ENCODE measurements around the gene CPSF7.

Gene CPSF7, protein sequence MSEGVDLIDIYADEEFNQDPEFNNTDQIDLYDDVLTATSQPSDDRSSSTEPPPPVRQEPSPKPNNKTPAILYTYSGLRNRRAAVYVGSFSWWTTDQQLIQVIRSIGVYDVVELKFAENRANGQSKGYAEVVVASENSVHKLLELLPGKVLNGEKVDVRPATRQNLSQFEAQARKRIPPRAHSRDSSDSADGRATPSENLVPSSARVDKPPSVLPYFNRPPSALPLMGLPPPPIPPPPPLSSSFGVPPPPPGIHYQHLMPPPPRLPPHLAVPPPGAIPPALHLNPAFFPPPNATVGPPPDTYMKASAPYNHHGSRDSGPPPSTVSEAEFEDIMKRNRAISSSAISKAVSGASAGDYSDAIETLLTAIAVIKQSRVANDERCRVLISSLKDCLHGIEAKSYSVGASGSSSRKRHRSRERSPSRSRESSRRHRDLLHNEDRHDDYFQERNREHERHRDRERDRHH

DNA sequence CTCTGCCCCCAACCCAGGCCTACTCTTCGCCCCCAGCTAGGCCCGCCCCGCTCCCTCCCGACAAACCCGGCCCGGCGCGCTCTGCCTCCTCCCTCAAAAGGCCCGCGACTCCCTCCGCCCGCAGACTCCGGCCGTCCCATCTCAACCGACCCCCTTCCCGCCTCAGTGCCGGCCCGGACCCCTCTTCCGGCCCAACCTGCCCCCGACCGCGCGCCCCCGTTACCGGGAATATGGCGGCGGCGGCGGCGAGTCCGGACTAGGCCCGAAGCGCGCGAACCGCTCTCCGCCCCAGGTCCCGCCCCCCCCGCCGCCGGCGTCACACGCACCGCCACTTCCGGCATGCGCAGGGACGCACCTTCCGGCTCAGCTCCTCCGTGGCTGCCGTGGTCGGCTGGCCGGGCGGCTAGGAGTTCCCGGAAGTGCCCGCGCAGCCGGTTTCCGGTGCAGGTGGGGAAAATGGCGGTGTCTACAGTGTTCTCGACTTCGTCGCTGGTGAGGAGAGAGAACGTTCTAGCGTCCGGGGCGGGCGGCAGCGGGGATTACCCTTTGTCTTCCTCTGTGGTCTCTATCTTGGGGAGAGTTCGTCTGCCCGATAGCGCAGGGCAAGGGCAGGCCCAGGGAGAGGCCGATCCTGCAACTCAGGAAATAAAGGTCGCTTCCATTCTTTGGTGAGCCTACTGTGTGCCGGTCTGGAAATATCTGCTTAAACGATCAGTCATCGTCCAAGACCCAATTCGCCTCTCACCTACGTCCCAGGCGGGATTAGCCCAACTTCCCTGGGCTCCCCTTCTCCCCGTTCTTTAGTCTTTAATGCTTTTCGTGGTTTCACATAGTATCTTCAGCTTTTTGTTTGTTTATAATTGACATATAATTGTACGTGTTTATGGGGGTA, at the start of gene CPSF7, which contains the start of gene SDHAF2:
Gene CPSF7, minus strand, starts transcription at position 285 of the 892 bp plus-strand sequence. CDS start 740 bp downstream, outside the sequence.
Gene SDHAF2, plus strand, starts transcription at position 434 of the 892 bp plus-strand sequence. Its CDS starts 23 bp downstream, at position 457.
- Histone ChIP-seq H3K4me3 (ENCODE audit: low read depth in 1 of 5, low read length in 5 of 5) (peak within 1 kb of the TSS; percentile 85 to 99 (median 96)), H3K27ac (ENCODE audit: low read depth, low read length) (peak within 1 kb of the TSS; percentile 97), H3K4me1 (ENCODE audit: control insufficient read depth in 5 of 5, insufficient read depth in 5 of 5, low read length in 5 of 5) (peaks cover 3 to 30% (median 20%) of the 10 kb centered on the region in 5 donors), H3K9me3 (ENCODE audit: control insufficient read depth in 5 of 5, low read length in 5 of 5) (no peaks in the 10 kb centered on the region), H3K27me3 (ENCODE audit: control insufficient read depth in 5 of 5, insufficient read depth in 4 of 5, low read length in 5 of 5) (no peaks in the 10 kb centered on the region), H3K36me3 (ENCODE audit: control insufficient read depth in 5 of 5, insufficient read depth in 5 of 5, low read length in 5 of 5) (peaks cover 21 to 42% (median 31%) of the 10 kb centered on the region in 5 donors), H3K9ac (ENCODE audit: low read length in 5 of 5) (peak within 1 kb of the TSS; percentile 97 to 99 (median 99))

DNA sequence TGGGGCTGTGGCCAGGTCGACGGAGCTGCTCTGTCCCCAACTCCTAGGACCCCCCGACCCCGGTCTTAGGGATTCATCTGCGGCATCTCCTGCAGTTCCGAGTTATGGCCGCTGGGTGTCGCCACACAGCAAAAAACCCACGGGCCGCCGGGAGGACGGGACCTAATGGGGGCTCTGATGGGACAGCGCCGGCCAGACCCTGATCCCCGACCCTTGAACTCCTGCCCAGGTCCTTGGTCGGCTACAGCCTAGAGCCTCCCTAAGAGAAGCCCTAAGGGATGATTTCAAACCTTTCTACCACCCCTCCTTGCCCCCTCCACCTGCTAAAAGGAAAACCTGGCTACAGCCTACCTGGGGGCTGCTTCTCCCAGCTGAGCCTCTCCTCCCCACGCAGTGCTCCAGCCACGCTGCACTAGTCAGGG, 48.0 kb upstream of the CPSF7 start:
- Histone ChIP-seq H3K9ac (ENCODE audit: low read length in 5 of 5) (no peak overlapping the region), H3K27ac (ENCODE audit: low read depth, low read length) (peak overlapping the region; percentile 17), H3K4me1 (ENCODE audit: control insufficient read depth in 5 of 5, insufficient read depth in 5 of 5, low read length in 5 of 5) (peaks cover 7 to 55% (median 43%) of the 10 kb centered on the region in 5 donors), H3K4me3 (ENCODE audit: low read depth in 1 of 5, low read length in 5 of 5) (no peak overlapping the region), H3K9me3 (ENCODE audit: control insufficient read depth in 5 of 5, low read length in 5 of 5) (no peaks in the 10 kb centered on the region), H3K27me3 (ENCODE audit: control insufficient read depth in 5 of 5, insufficient read depth in 4 of 5, low read length in 5 of 5) (peaks cover 14 to 28% (median 19%) of the 10 kb centered on the region in 5 donors), H3K36me3 (ENCODE audit: control insufficient read depth in 5 of 5, insufficient read depth in 5 of 5, low read length in 5 of 5) (no peaks in the 10 kb centered on the region)

DNA sequence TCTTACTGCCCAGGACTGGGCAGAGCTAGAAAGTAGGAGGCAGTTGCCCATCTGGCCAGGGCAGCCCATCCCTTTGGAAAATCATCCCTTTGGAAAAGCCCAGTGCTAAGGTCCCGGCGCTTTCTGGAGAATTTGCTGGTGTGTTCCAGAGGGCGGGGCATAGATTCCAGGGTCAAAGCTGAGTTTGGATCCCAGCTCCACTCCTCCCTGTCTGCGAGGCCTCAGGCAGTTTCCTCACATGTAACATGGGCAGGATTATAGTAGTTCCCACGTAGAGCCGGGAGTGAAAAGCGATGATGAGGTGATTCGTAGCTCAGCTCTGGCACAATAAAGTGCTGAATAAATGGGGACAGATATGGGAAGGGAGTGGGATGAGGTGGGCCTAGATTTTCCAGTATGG, 47.4 kb upstream of the CPSF7 start:
- peaks cover 9 to 57% (median 48%) of the 10 kb centered on the region in 5 donors for H3K4me1 ChIP-seq (ENCODE audit: control insufficient read depth in 5 of 5, insufficient read depth in 5 of 5, low read length in 5 of 5)
- H3K4me3 ChIP-seq (ENCODE audit: low read depth in 1 of 5, low read length in 5 of 5), result no peak overlapping the region
- H3K27ac ChIP-seq (ENCODE audit: low read depth, low read length), result peak overlapping the region; percentile 17
- H3K9ac ChIP-seq (ENCODE audit: low read length in 5 of 5), result peak overlapping the region in 2 of 5 donors; percentile 22 to 33
- peaks cover 8 to 23% (median 13%) of the 10 kb centered on the region in 5 donors for H3K27me3 ChIP-seq (ENCODE audit: control insufficient read depth in 5 of 5, insufficient read depth in 4 of 5, low read length in 5 of 5)
- no peaks in the 10 kb centered on the region for H3K9me3 ChIP-seq (ENCODE audit: control insufficient read depth in 5 of 5, low read length in 5 of 5)
- H3K36me3 ChIP-seq (ENCODE audit: control insufficient read depth in 5 of 5, insufficient read depth in 5 of 5, low read length in 5 of 5), result no peaks in the 10 kb centered on the region

DNA sequence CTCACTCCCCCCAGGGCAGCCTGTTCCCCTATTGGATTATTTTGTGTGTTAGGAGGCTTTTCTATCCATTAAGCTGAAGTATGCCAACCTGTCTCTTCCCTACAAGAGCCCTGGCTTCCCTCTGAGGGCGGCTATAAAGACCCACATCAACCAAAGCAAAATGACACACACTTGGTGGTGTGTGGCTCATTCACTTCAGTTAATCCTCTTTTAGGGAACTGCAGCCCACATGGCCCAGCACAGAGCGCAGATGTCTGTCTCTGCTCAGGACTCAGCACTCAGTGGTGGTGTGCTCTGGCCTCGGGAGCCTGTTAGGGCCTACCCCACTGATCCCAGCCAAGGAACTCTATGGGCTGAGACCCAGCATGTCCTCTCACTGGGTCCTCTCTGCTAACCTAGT, 46.6 kb upstream of the CPSF7 start:
- peaks cover under 1 to 16% (median 6%) of the 10 kb centered on the region in 5 donors for H3K27me3 ChIP-seq (ENCODE audit: control insufficient read depth in 5 of 5, insufficient read depth in 4 of 5, low read length in 5 of 5)
- peak overlapping the region; percentile 30 for H3K27ac ChIP-seq (ENCODE audit: low read depth, low read length)
- no peak overlapping the region for H3K4me3 ChIP-seq (ENCODE audit: low read depth in 1 of 5, low read length in 5 of 5)
- peak overlapping the region in 1 of 5 donors; percentile 26 for H3K9ac ChIP-seq (ENCODE audit: low read length in 5 of 5)
- H3K36me3 ChIP-seq (ENCODE audit: control insufficient read depth in 5 of 5, insufficient read depth in 5 of 5, low read length in 5 of 5), result no peaks in the 10 kb centered on the region
- peaks cover 8 to 56% (median 44%) of the 10 kb centered on the region in 5 donors for H3K4me1 ChIP-seq (ENCODE audit: control insufficient read depth in 5 of 5, insufficient read depth in 5 of 5, low read length in 5 of 5)
- H3K9me3 ChIP-seq (ENCODE audit: control insufficient read depth in 5 of 5, low read length in 5 of 5), result no peaks in the 10 kb centered on the region

DNA sequence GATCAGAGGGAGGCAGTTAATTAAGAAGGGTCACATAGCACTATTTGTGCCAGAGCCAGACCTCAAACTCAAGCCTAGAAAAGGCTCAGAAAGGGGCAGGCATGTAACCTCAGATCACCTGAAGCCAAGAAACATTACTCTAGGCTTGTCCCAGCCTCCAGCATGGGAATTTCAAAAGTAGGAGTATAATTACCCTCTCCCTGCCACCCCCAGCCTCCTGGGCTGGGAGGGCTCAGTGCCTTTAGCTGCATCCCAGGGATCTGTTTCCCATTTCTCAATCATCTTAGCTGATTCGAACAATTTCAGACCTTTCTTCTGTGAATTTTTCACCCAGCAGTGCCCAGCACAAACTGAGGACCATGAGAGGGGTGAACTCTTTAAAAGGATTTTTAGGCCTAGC, 45.7 kb upstream of the CPSF7 start:
- Histone ChIP-seq H3K27ac (ENCODE audit: low read depth, low read length) (no peak overlapping the region), H3K36me3 (ENCODE audit: control insufficient read depth in 5 of 5, insufficient read depth in 5 of 5, low read length in 5 of 5) (peaks cover 0 to 7% (median 5%) of the 10 kb centered on the region in 5 donors), H3K27me3 (ENCODE audit: control insufficient read depth in 5 of 5, insufficient read depth in 4 of 5, low read length in 5 of 5) (peaks cover 0 to 11% (median 6%) of the 10 kb centered on the region in 5 donors), H3K4me3 (ENCODE audit: low read depth in 1 of 5, low read length in 5 of 5) (no peak overlapping the region), H3K9ac (ENCODE audit: low read length in 5 of 5) (no peak overlapping the region), H3K9me3 (ENCODE audit: control insufficient read depth in 5 of 5, low read length in 5 of 5) (no peaks in the 10 kb centered on the region), H3K4me1 (ENCODE audit: control insufficient read depth in 5 of 5, insufficient read depth in 5 of 5, low read length in 5 of 5) (peaks cover 8 to 51% (median 39%) of the 10 kb centered on the region in 5 donors)

DNA sequence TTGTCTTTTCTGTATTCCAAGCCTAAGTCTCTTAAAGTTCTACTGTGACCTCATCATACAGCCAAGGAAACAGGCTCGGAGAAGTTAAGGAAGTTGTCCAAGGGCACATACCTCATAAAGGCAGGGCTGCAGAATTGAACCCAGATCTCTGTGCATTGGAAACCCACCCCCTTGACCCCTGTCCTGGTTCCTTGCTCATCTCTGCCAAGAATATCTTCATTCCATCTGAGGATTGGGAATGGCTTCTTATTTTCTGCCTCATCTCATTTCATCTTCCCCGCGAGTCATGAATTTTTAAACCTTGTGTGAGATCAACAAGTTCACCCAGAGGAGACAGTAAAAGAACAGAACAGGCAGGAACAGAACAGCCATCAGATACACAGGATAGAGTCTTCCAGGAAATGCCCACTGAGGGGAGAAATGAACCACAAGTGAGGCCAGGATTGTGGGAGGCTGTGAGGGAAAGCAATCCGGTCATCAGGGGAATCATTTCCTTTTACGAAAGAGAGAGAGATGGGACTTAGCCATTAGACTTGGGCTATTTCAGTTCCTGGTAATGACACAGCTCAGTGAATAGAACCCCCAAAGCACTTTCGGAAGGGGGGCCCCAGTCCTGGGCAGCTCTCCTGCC, 44.4 kb upstream of the CPSF7 start:
- Histone ChIP-seq H3K27me3 (ENCODE audit: control insufficient read depth in 5 of 5, insufficient read depth in 4 of 5, low read length in 5 of 5) (peaks cover 0 to 9% (median 6%) of the 10 kb centered on the region in 5 donors), H3K4me1 (ENCODE audit: control insufficient read depth in 5 of 5, insufficient read depth in 5 of 5, low read length in 5 of 5) (peaks cover 8 to 51% (median 37%) of the 10 kb centered on the region in 5 donors), H3K27ac (ENCODE audit: low read depth, low read length) (peak overlapping the region; percentile 93), H3K9me3 (ENCODE audit: control insufficient read depth in 5 of 5, low read length in 5 of 5) (no peaks in the 10 kb centered on the region), H3K36me3 (ENCODE audit: control insufficient read depth in 5 of 5, insufficient read depth in 5 of 5, low read length in 5 of 5) (peaks cover 0 to 13% (median 5%) of the 10 kb centered on the region in 5 donors), H3K4me3 (ENCODE audit: low read depth in 1 of 5, low read length in 5 of 5) (no peak overlapping the region), H3K9ac (ENCODE audit: low read length in 5 of 5) (no peak overlapping the region)

DNA sequence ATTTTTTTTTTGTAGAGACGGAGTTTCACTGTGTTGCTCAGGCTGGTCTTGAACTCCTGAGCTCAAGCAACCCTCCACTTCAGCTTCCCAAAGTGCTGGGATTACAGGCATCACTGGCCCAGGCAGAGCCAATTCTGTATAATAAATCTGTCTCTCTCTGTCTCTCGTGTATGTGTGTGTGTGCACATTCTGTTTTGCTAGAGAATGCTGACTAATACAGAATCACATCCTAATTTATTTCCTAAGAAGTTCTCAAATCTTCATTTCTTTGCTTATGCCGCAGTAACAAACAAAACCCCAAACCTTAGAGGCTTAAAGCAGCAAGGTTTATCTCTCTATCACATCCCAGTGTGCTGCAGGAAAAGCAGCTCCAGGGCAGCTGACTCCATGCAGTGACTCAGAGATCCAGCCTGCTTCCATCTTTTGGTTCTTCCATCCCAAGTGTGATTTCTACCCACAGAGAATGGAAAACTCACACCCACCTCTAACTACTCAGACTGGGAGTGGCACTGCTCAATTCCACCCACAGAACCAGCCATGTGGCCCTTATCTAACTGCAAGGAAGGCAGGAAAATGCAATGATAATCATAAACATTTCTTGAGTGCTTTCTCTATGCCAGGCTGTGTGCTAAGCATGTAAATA, 43.7 kb upstream of the CPSF7 start:
- Histone ChIP-seq H3K27me3 (ENCODE audit: control insufficient read depth in 5 of 5, insufficient read depth in 4 of 5, low read length in 5 of 5) (peaks cover 0 to 5% (median 2%) of the 10 kb centered on the region in 5 donors), H3K4me1 (ENCODE audit: control insufficient read depth in 5 of 5, insufficient read depth in 5 of 5, low read length in 5 of 5) (peaks cover 8 to 51% (median 37%) of the 10 kb centered on the region in 5 donors), H3K27ac (ENCODE audit: low read depth, low read length) (peak overlapping the region; percentile 93)

DNA sequence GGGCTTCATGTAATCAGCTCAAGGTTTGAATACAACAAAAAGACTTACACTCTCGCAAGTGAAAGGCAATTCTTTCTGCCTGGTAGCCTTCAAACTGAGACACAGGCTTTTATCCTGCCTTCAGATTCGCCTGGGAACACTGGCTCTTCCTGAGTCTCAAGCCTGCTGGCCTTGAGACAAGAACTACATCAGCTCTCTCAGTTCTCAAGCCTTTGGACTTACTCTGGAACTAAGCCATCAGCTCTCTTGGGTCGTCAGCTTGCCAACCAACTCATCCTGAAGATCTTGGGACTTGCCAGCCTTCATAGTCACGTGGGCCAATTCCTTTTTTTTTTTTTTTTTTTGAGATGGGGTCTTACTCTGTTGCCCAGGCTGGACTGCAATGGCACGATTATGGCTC, 43.1 kb upstream of the CPSF7 start:
- Histone ChIP-seq H3K27me3 (ENCODE audit: control insufficient read depth in 5 of 5, insufficient read depth in 4 of 5, low read length in 5 of 5) (peaks cover 0 to under 1% (median 0%) of the 10 kb centered on the region in 5 donors), H3K4me1 (ENCODE audit: control insufficient read depth in 5 of 5, insufficient read depth in 5 of 5, low read length in 5 of 5) (peaks cover 10 to 52% (median 34%) of the 10 kb centered on the region in 5 donors), H3K27ac (ENCODE audit: low read depth, low read length) (peak overlapping the region; percentile 93), H3K9ac (ENCODE audit: low read length in 5 of 5) (peak overlapping the region in 3 of 5 donors; percentile 47 to 63 (median 50)), H3K4me3 (ENCODE audit: low read depth in 1 of 5, low read length in 5 of 5) (peak overlapping the region in 1 of 5 donors; percentile 19), H3K36me3 (ENCODE audit: control insufficient read depth in 5 of 5, insufficient read depth in 5 of 5, low read length in 5 of 5) (peaks cover 0 to 21% (median 5%) of the 10 kb centered on the region in 5 donors), H3K9me3 (ENCODE audit: control insufficient read depth in 5 of 5, low read length in 5 of 5) (no peaks in the 10 kb centered on the region)

More for the DNA sequence above, 43.7 kb upstream of the CPSF7 start:
- H3K9ac ChIP-seq (ENCODE audit: low read length in 5 of 5), result no peak overlapping the region
- H3K36me3 ChIP-seq (ENCODE audit: control insufficient read depth in 5 of 5, insufficient read depth in 5 of 5, low read length in 5 of 5), result peaks cover 0 to 15% (median 5%) of the 10 kb centered on the region in 5 donors
- H3K4me3 ChIP-seq (ENCODE audit: low read depth in 1 of 5, low read length in 5 of 5), result no peak overlapping the region
- H3K9me3 ChIP-seq (ENCODE audit: control insufficient read depth in 5 of 5, low read length in 5 of 5), result no peaks in the 10 kb centered on the region

DNA sequence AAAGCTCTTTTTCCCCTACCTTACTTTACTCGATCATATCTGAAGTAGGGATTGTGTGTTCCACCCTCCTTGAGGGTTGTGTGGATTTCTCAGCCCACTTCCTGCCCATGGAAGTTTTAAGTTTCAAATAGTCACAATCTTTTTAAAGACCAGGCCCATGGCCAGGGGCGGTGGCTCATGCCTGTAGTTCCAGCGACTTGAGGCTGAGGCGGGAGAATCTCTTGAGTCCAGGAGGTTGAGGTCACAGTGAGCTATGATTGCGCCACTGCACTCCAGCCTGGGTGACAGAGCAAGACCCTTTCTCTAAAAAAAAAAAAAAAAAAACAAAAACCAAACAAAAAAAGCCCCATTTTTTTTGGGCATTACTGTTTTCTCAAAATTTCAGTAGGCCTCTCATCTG, 42.5 kb upstream of the CPSF7 start:
- Histone ChIP-seq H3K4me3 (ENCODE audit: low read depth in 1 of 5, low read length in 5 of 5) (no peak overlapping the region), H3K27me3 (ENCODE audit: control insufficient read depth in 5 of 5, insufficient read depth in 4 of 5, low read length in 5 of 5) (no peaks in the 10 kb centered on the region), H3K27ac (ENCODE audit: low read depth, low read length) (peak overlapping the region; percentile 93), H3K36me3 (ENCODE audit: control insufficient read depth in 5 of 5, insufficient read depth in 5 of 5, low read length in 5 of 5) (peaks cover 0 to 25% (median 5%) of the 10 kb centered on the region in 5 donors), H3K4me1 (ENCODE audit: control insufficient read depth in 5 of 5, insufficient read depth in 5 of 5, low read length in 5 of 5) (peaks cover 9 to 46% (median 29%) of the 10 kb centered on the region in 5 donors), H3K9ac (ENCODE audit: low read length in 5 of 5) (peak overlapping the region in 2 of 5 donors; percentile 47 to 50), H3K9me3 (ENCODE audit: control insufficient read depth in 5 of 5, low read length in 5 of 5) (no peaks in the 10 kb centered on the region)
